Kidney (tissue), 14 donors: ENCODE data around the gene PGM2. TPM values are rescaled to one million over a fixed set of nuclear protein-coding genes. Genes with fewer than 3 reads are reported as not detected.

Experiments
- DNase-seq, 5 donors: peaks; one replicate each; pipeline ENCODE4 v3.0.0-alpha.2; 2013 to 2020
- FAIRE-seq: peaks from 2 replicates; lab custom pipeline; 2012; peaks lifted over from hg19 to GRCh38; lab: Jason Lieb, UNC
- H3K27ac ChIP-seq, 2 donors: one replicate each; pipeline ENCODE4 v1.7.0; 2013; ENCODE audit warnings: low read depth in 2 of 2, low read length in 2 of 2, inconsistent platforms in 1 of 2
- H3K27me3 ChIP-seq: one replicate; pipeline ENCODE4 v1.7.1; 2013; ENCODE audit warnings: low read length, inconsistent platforms; ENCODE audit not compliant: control insufficient read depth, insufficient read depth
- H3K36me3 ChIP-seq, 3 donors: one replicate each; pipeline versions ENCODE4 v1.7.0 to v1.7.1; 2013; ENCODE audit warnings: low read length in 3 of 3, control low read depth in 1 of 3, inconsistent platforms in 1 of 3; ENCODE audit not compliant: insufficient read depth in 3 of 3, control insufficient read depth in 2 of 3
- H3K4me1 ChIP-seq, 3 donors: one replicate each; pipeline versions ENCODE4 v1.7.0 to v1.7.1; 2013; ENCODE audit warnings: low read length in 3 of 3, inconsistent platforms in 1 of 3, low read depth in 1 of 3; ENCODE audit not compliant: control insufficient read depth in 2 of 3, insufficient read depth in 2 of 3
- H3K4me3 ChIP-seq, 3 donors: one replicate each; pipeline versions ENCODE4 v1.7.0 to v1.8.1; 2013; ENCODE audit warnings: low read length in 3 of 3, control low read depth in 1 of 3, inconsistent platforms in 1 of 3
- H3K9ac ChIP-seq, 3 donors: one replicate each; pipeline versions ENCODE4 v1.7.0 to v1.7.1; 2013; ENCODE audit warnings: low read length in 3 of 3, control low read depth in 1 of 3, inconsistent platforms in 1 of 3
- H3K9me3 ChIP-seq, 3 donors: one replicate each; pipeline versions ENCODE4 v1.7.0 to v1.7.1; 2013; ENCODE audit warnings: low read length in 3 of 3, control low read depth in 1 of 3, inconsistent platforms in 1 of 3; ENCODE audit not compliant: control insufficient read depth in 2 of 3, insufficient read depth in 1 of 3
- intact Hi-C: fragments of 100-400 bp; cut with DNase I; formaldehyde crosslinking; loops from one replicate; pipeline ENCODE4 v1.11.1; 2022
- polyA plus RNA-seq: library from polyadenylated mRNA; stranded (reverse); fragments of 350-450 nt; fragmentation: Illumina TruSeq; extraction: RNeasy Lipid Tissue Mini Kit (QIAGEN cat#74804); gene quantifications from one replicate; pipeline ENCODE4 v1.2.3, GENCODE V29; 2014; ENCODE audit warnings: low read depth, low replicate concordance; ENCODE audit not compliant: insufficient read depth
- total RNA-seq: library from RNA; stranded (reverse); fragmentation: NEBNext Ultra II Directional; extraction: Animal tissue kit (Norgen Biotek cat#: 25700); gene quantifications from one replicate; pipeline ENCODE4 v1.2.1, GENCODE V29; 2021
- TF ChIP-seq, protein P1 (sequence below): IDR thresholded peaks from 3 replicates; pipeline ENCODE4 v1.5.1; 2012; ENCODE audit warnings: mild to moderate bottlenecking, moderate library complexity, borderline replicate concordance; ENCODE audit not compliant: insufficient read depth; ENCODE audit errors: extremely low read depth
- donor health status: control.
- donor health status: control.
- donor health status: control.
- donor health status: control.
- donor health status: control.
- donor health status: DM: yes; HTN: yes; CAD: no.
- donor health status: Normal renal cell carcinoma (clear cell type).

PGM2 gene
- total and polyA plus RNA-seq, 2 donors from 2014 or later: 15.5 to 30.7 TPM

GRCh38 chr4:37847311-37847884 lies 20.9 kb downstream of the PGM2 start:
- FAIRE-seq (no peak), DNase-seq (no peak)
- Histone ChIP-seq H3K4me1 (no peaks in the 10 kb centered on the region), H3K9me3 (no peaks in the 10 kb centered on the region), H3K36me3 (peaks cover 4 to 14% (median 9%) of the 10 kb centered on the region in 3 donors), H3K27ac (no peak overlapping the region), H3K27me3 (no peaks in the 10 kb centered on the region), H3K9ac (no peak overlapping the region), H3K4me3 (no peak overlapping the region)
- TF ChIP-seq, protein P1, sequence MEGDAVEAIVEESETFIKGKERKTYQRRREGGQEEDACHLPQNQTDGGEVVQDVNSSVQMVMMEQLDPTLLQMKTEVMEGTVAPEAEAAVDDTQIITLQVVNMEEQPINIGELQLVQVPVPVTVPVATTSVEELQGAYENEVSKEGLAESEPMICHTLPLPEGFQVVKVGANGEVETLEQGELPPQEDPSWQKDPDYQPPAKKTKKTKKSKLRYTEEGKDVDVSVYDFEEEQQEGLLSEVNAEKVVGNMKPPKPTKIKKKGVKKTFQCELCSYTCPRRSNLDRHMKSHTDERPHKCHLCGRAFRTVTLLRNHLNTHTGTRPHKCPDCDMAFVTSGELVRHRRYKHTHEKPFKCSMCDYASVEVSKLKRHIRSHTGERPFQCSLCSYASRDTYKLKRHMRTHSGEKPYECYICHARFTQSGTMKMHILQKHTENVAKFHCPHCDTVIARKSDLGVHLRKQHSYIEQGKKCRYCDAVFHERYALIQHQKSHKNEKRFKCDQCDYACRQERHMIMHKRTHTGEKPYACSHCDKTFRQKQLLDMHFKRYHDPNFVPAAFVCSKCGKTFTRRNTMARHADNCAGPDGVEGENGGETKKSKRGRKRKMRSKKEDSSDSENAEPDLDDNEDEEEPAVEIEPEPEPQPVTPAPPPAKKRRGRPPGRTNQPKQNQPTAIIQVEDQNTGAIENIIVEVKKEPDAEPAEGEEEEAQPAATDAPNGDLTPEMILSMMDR: no peak
- intact Hi-C loops: no loop called here

- Histone ChIP-seq H3K4me1 (no peaks in the 10 kb centered on the region), H3K4me3 (no peak overlapping the region), H3K9me3 (no peaks in the 10 kb centered on the region), H3K9ac (no peak overlapping the region), H3K27ac (no peak overlapping the region), H3K36me3 (peaks cover 2 to 7% (median 4%) of the 10 kb centered on the region in 3 donors), H3K27me3 (no peaks in the 10 kb centered on the region)
- DNase-seq (no peak), FAIRE-seq (no peak)
- intact Hi-C loops: no loop called here
- TF ChIP-seq, protein P1: no peak
Measured at GRCh38 chr4:37852376-37852775, 25.9 kb downstream of the PGM2 start.

GRCh38 chr4:37858112-37858511 lies 31.6 kb downstream of the PGM2 start:
- Histone ChIP-seq H3K4me1 (no peaks in the 10 kb centered on the region), H3K9me3 (no peaks in the 10 kb centered on the region), H3K27ac (no peak overlapping the region), H3K4me3 (no peak overlapping the region), H3K9ac (no peak overlapping the region), H3K27me3 (no peaks in the 10 kb centered on the region), H3K36me3 (peaks cover 0 to 8% (median 4%) of the 10 kb centered on the region in 3 donors)
- TF ChIP-seq, protein P1: no peak
- FAIRE-seq (no peak), DNase-seq (no peak)
- intact Hi-C loops: no loop called here

GRCh38 chr4:37858872-37859271 lies 32.4 kb downstream of the PGM2 start:
- H3K4me1 ChIP-seq: no peaks in the 10 kb centered on the region
- H3K9me3 ChIP-seq: no peaks in the 10 kb centered on the region
- peaks cover 0 to 8% (median 4%) of the 10 kb centered on the region in 3 donors for H3K36me3 ChIP-seq
- H3K27me3 ChIP-seq: no peaks in the 10 kb centered on the region
- TF ChIP-seq, protein P1: no peak
- H3K4me3 ChIP-seq: no peak overlapping the region
- intact Hi-C loops: no loop called here
- FAIRE-seq: no peak
- no peak overlapping the region for H3K27ac ChIP-seq
- H3K9ac ChIP-seq: no peak overlapping the region
- no peak for DNase-seq
